Testis (tissue), 2 donors: ENCODE results near the gene TEX54.

ENCODE experiments used
- CTCF ChIP-seq, 3 experiments: fragments of 450-650 bp in 2 of 3; fragments of 200-600 bp in 1 of 3; sonication (generic) in 1 of 3; IDR thresholded peaks; one replicate each; pipeline ENCODE4 v1.5.1; 2016 to 2019; ENCODE audit warnings: antibody characterized with exemption in 3 of 3, mild to moderate bottlenecking in 2 of 3, moderate library complexity in 1 of 3
- POLR2A ChIP-seq: fragments of 450-650 bp; IDR thresholded peaks from one replicate; pipeline ENCODE4 v1.6.1; 2017; ENCODE audit warnings: antibody characterized with exemption, mild to moderate bottlenecking, moderate library complexity

- TF ChIP-seq CTCF (IDR thresholded peaks at IDR 0.05): no peak
- TF ChIP-seq POLR2A: no peak
Measured at GRCh38 chr11:62850911-62851806, 18.5 kb upstream of the TEX54 start.
